ENCODE measurements around the gene NSD1.

GRCh38 chr5:177234841-177235240 is 101.3 kb downstream of the NSD1 start:
- TF ChIP-seq CTCF (optimal IDR thresholded peaks at IDR 0.05 in 1 of 3, IDR thresholded peaks at IDR 0.05 in 1 of 3, conservative IDR thresholded peaks at IDR 0.05 in 1 of 3; ENCODE audit: extremely low read depth in 1 of 3, insufficient read depth in 2 of 3, low read length in 3 of 3) (no peak), EZH2 (IDR thresholded peaks at IDR 0.05; ENCODE audit: low read length) (no peak)

Data from keratinocyte (primary cell).